GM12872 (cell line): Measurements from ENCODE around the gene GGT5.
A peak's percentile ranks its signal among the peaks of the same experiment; 100 is the strongest.

Experiments used
- CTCF ChIP-seq: IDR thresholded peaks from 3 replicates; pipeline ENCODE4 v1.5.1; 2011; ENCODE audit warnings: low read depth, mild to moderate bottlenecking, low read length, moderate library complexity; ENCODE audit not compliant: insufficient read depth

The GGT5 gene

GRCh38 chr22:24186352-24186740, 58.5 kb downstream of the GGT5 start:
- no peak for TF ChIP-seq CTCF

DNA sequence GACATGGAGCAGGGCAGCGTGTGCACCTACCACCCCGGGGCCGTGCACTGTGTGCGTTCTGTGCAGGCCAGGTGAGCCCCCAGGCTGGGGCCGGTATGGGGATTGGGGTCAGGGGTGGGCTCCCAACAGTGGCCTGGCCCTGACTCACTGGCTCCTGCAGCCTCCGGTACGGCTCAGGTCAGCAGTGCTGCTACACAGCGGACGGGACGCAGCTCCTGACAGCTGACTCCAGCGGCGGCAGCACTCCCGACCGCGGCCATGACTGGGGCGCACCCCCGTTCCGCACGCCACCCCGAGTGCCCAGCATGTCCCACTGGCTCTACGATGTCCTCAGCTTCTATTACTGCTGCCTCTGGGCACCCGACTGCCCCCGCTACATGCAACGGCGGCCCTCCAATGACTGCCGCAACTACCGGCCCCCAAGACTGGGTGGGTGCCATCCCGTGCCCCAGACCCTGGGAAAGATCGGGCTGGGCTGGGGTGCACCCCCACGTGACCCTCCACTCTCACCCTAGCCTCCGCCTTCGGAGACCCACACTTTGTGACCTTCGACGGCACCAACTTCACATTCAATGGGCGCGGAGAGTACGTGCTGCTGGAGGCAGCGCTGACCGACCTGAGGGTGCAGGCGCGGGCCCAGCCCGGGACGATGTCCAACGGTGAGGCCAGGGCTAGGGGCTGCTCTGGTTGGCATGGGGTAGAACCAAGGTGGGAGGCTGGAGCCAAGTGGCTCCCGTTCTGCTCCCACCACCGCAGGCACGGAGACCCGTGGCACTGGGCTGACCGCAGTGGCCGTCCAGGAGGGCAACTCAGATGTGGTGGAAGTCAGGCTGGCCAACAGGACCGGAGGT, 59.2 kb downstream of the GGT5 start:
- no peak for TF ChIP-seq CTCF

GRCh38 chr22:24185001-24185500, 59.8 kb downstream of the GGT5 start:
- TF ChIP-seq CTCF: no peak

DNA sequence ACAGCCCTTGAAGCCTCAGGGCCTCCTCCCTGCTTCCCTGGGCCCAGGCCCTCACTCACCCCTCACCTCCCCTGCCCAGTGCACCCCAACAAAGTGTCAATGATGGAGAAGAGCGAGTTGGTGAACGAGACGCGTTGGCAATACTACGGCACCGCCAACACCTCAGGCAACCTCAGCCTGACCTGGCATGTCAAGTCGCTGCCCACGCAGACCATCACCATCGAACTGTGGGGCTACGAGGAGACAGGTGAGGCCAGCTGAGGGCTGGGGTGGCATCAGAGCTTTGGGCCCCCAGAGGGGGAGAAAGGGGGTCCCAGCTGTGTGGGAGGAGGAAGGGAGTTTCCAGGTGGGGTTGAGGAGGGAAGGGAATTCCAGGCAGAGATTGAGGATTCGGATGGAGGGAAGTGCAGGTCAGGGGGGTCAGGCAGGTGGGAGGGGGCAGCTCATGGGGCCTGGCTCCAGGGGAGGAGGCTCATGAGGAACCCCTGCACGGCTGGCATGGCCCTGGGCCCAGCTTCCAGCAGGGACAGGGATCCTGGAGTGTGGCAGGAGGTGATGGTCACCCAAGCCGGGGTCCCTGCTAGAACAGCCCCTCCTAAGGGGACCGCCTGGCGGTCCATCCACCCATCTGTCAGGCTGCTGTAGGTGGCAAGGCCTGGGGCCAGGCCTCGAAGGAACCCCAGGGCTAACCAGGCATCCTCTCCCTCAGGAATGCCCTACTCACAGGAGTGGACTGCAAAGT, 60.7 kb downstream of the GGT5 start:
- no peak for TF ChIP-seq CTCF

GRCh38 chr22:24183321-24184031, 61.4 kb downstream of the GGT5 start:
- no peak for TF ChIP-seq CTCF

- TF ChIP-seq CTCF: peak; percentile 27; the same call in 1 of the 3 replicates
These were observed 62.6 kb downstream of the GGT5 start for GRCh38 chr22:24181996-24182899.
